Small intestine (tissue), 7 donors: ENCODE measurements around the gene AIP. TPM values are rescaled to one million over a fixed set of nuclear protein-coding genes. Genes with fewer than 3 reads are reported as not detected.
"Not testable (repeated sequence)": the region's sequence is repeated elsewhere in the genome, so short reads cannot be mapped to it uniquely, and the experiment has no call there.

Experiments
- DNase-seq, 2 donors: peaks; one replicate each; pipeline versions ENCODE4 v3.0.0 to v3.0.0-alpha.2; 2013
- FAIRE-seq: peaks from 2 replicates; lab custom pipeline; 2012; peaks lifted over from hg19 to GRCh38; lab: Jason Lieb, UNC
- H3K27ac ChIP-seq, 3 donors: one replicate each; pipeline ENCODE4 v1.5.1; 2013; ENCODE audit warnings: low read length in 2 of 3, mild to moderate bottlenecking in 2 of 3, control low read depth in 1 of 3, inconsistent platforms in 1 of 3, low read depth in 1 of 3, moderate library complexity in 1 of 3
- H3K27me3 ChIP-seq, 3 donors: one replicate each; pipeline ENCODE4 v1.6.1; 2013; ENCODE audit warnings: low read length in 3 of 3, inconsistent platforms in 1 of 3; ENCODE audit not compliant: control insufficient read depth in 3 of 3, insufficient read depth in 3 of 3
- H3K36me3 ChIP-seq, 3 donors: one replicate each; pipeline ENCODE4 v1.6.1; 2013; ENCODE audit warnings: low read length in 3 of 3, inconsistent platforms in 1 of 3, low read depth in 1 of 3, mild to moderate bottlenecking in 1 of 3, moderate library complexity in 1 of 3; ENCODE audit not compliant: control insufficient read depth in 3 of 3, insufficient read depth in 2 of 3
- H3K4me1 ChIP-seq, 3 donors: one replicate each; pipeline ENCODE4 v1.6.1; 2013; ENCODE audit warnings: low read length in 2 of 3, inconsistent platforms in 1 of 3, low read depth in 1 of 3, mild to moderate bottlenecking in 1 of 3, moderate library complexity in 1 of 3; ENCODE audit not compliant: control insufficient read depth in 3 of 3, insufficient read depth in 2 of 3
- H3K4me3 ChIP-seq, 3 donors: one replicate each; pipeline ENCODE4 v1.5.1; 2013; ENCODE audit warnings: low read length in 3 of 3, control low read depth in 1 of 3, inconsistent platforms in 1 of 3, low read depth in 1 of 3, mild to moderate bottlenecking in 1 of 3, moderate library complexity in 1 of 3
- H3K9me3 ChIP-seq, 2 donors: one replicate each; pipeline ENCODE4 v1.6.1; 2013; ENCODE audit warnings: low read depth in 1 of 2, low read length in 1 of 2; ENCODE audit not compliant: control insufficient read depth in 2 of 2, insufficient read depth in 1 of 2
- WGBS, 3 donors: extraction: QIAGEN DNeasy Blood & Tissue Kit; methylation state at CpG; one replicate each; pipeline ENCODE4 v1.1.7; 2013; 5-methylcytosine and 5-hydroxymethylcytosine counted together
- polyA plus RNA-seq, 4 donors: library from polyadenylated mRNA; stranded (reverse) in 3 of 4; unstranded in 1 of 4; fragments of 200-250 nt in 3 of 4; fragments of 120-200 nt in 1 of 4; gene quantifications; one replicate each; pipeline versions ENCODE4 v1.2.1 to v1.2.3, GENCODE V29; 2013
- donor health status: healthy with polysubstance abuse.
- donor health status: control.
- donor health status: control.
- donor health status: Bipolar disorder and iron deficiency.
- donor health status: healthy.

Gene AIP
- polyA plus RNA-seq, 4 donors = 45.7 to 102 (median 79.6) TPM

GRCh38 chr11:67485873-67486361 is 3.1 kb downstream of the AIP start:
- Histone ChIP-seq H3K36me3 (peaks cover 0 to 56% (median 2%) of the 10 kb centered on the region in 3 donors), H3K27ac (peak overlapping the region in 1 of 3 donors; percentile 48), H3K4me1 (peaks cover 2 to 13% (median 2%) of the 10 kb centered on the region in 3 donors)
- WGBS, 3 donors = 62 to 78% (median 63%) methylated on average over 7 of the region's 7 CpGs
- DNase-seq = peak in 1 of 2 donors; percentile 33
- FAIRE-seq, H3K9me3 ChIP-seq, H3K4me3 ChIP-seq, H3K27me3 ChIP-seq: not testable (repeated sequence)

DNA sequence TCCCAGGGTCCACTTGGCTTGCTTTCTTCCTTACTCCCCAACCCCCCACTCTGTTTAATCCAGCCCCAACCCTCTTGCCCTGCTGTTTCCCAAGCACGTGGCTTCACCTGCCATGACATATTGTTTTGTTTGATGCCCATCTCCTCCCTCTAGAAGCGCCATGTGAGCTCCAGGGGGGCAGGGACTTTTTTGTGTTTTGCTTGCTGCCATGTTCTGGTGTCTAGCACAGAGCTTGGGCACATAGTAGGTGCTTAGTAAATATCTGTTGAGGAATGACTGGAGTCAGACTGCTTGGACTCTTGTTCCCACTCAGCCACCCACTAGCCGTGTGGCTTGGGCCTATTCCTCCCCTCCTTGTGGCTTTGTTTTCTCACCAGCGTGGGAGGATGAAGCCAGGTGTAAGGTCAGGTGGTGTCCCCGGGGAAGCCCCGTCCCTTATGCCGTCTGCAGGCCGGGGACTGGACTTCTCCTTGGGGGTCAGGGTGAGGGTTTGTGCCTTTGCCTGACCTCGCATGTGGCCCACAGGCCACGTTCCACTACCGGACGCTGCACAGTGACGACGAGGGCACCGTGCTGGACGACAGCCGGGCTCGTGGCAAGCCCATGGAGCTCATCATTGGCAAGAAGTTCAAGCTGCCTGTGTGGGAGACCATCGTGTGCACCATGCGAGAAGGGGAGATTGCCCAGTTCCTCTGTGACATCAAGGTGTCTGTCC is 3.8 kb downstream of the AIP start:
- Histone ChIP-seq H3K4me3 (no peak overlapping the region), H3K4me1 (peaks cover 2 to 13% (median 2%) of the 10 kb centered on the region in 3 donors), H3K27me3 (no peaks in the 10 kb centered on the region), H3K9me3 (peaks cover 0 to 6% of the 10 kb centered on the region in 2 donors), H3K36me3 (peaks cover 0 to 63% (median 5%) of the 10 kb centered on the region in 3 donors), H3K27ac (peak overlapping the region in 1 of 3 donors; percentile 48)
- FAIRE-seq = no peak
- 73 to 86% (median 74%) methylated on average over 20 of the region's 20 CpGs for WGBS, 3 donors
- no peak for DNase-seq

DNA sequence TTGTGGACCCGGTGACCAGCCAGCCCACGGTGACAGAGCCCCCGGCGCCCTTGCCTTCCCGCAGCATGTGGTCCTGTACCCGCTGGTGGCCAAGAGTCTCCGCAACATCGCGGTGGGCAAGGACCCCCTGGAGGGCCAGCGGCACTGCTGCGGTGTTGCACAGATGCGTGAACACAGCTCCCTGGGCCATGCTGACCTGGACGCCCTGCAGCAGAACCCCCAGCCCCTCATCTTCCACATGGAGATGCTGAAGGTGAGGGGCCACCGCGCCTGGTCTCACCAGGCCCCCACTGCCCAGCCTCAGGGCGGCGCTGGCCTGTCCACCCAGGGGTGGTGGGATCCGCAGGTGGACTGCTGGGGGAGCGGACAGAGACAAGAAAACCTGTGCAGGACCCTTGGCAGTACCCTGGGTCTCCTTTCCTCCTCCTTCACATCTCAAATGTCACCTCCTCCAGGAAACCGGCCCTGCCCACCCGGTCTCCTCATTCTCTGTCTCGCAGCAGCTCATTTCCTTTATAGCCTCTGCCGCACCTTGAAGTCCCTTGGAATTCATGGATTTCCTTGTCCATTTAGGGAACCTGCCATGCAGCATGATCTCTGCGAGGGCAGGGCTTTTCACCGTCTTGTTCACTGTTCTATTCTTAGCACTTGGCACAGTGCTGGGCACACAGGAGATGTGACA is 6.5 kb downstream of the AIP start:
- FAIRE-seq = no peak
- Histone ChIP-seq H3K4me3 (no peak overlapping the region), H3K27ac (no peak overlapping the region), H3K36me3 (peaks cover 3 to 86% (median 26%) of the 10 kb centered on the region in 3 donors), H3K27me3 (no peaks in the 10 kb centered on the region), H3K9me3 (no peaks in the 10 kb centered on the region), H3K4me1 (peaks cover 0 to 2% (median 0%) of the 10 kb centered on the region in 3 donors)
- DNase-seq = no peak
- WGBS, 3 donors = 87 to 88% (median 88%) methylated on average over 25 of the region's 25 CpGs

GRCh38 chr11:67489885-67490726 is 7.3 kb downstream of the AIP start:
- no peak for DNase-seq
- Histone ChIP-seq H3K4me1 (peaks cover 0 to 2% (median 0%) of the 10 kb centered on the region in 3 donors), H3K4me3 (no peak overlapping the region), H3K27ac (no peak overlapping the region), H3K27me3 (no peaks in the 10 kb centered on the region), H3K9me3 (no peaks in the 10 kb centered on the region), H3K36me3 (peaks cover 3 to 87% (median 30%) of the 10 kb centered on the region in 3 donors)
- 88 to 89% (median 89%) methylated on average over 23 of the region's 23 CpGs for WGBS, 3 donors
- no peak for FAIRE-seq

DNA sequence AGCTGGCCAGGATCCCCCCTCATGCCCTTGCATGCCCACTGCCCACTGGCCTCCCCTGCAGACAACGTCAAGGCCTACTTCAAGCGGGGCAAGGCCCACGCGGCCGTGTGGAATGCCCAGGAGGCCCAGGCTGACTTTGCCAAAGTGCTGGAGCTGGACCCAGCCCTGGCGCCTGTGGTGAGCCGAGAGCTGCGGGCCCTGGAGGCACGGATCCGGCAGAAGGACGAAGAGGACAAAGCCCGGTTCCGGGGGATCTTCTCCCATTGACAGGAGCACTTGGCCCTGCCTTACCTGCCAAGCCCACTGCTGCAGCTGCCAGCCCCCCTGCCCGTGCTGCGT is 7.9 kb downstream of the AIP start:
- Histone ChIP-seq H3K27me3 (no peaks in the 10 kb centered on the region), H3K9me3 (no peaks in the 10 kb centered on the region), H3K36me3 (peaks cover 3 to 92% (median 33%) of the 10 kb centered on the region in 3 donors), H3K27ac (no peak overlapping the region), H3K4me1 (peaks cover 0 to 2% (median 0%) of the 10 kb centered on the region in 3 donors), H3K4me3 (no peak overlapping the region)
- no peak for FAIRE-seq
- no peak for DNase-seq
- WGBS, 3 donors = 84 to 89% (median 88%) methylated on average over 11 to 15 of the region's 15 CpGs

DNA sequence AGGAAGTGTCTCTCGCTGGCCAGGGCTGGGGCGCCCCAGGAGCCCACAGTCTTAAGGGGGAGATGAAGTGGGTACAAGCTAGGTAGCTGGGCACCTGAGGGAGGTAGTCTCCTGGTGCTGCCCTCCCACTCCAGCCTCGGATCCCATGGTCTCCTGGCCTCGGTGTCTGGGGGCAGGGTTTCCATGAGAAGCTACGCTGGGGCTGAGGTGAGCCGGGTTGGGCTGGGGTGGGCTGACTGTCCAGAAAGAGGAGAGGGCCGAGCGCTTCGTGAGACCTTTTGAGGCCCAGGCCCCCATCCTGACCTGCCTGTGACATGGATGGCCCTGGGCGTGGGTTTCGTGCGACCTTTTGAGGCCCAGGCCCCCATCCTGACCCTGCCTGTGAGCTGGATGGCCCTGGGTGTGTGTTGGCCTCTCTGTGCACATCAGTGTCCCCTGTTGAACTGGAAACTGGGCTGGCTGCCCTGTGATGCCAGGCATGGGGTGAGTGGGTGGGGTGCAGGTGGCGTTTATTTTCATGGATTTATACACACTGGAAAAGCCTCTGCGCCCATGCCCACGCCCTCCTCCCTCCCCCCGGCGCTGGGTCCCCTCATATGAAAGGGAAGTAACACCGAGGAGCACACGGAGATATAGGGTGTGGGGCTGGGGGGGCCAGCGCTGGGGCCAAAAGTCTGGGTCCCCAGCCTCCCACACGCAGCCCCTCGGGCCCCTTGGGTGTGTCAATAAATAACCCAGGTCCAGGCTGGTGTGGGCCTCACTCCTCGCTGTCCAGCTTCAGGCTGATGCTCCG is 8.6 kb downstream of the AIP start:
- no peaks in the 10 kb centered on the region for H3K9me3 ChIP-seq
- H3K4me3 ChIP-seq = no peak overlapping the region
- WGBS, 3 donors = 80 to 81% (median 81%) methylated on average over 22 to 24 of the region's 24 CpGs
- H3K27me3 ChIP-seq = no peaks in the 10 kb centered on the region
- H3K4me1 ChIP-seq = no peaks in the 10 kb centered on the region
- no peak overlapping the region for H3K27ac ChIP-seq
- FAIRE-seq = no peak
- no peak for DNase-seq
- peaks cover 3 to 98% (median 36%) of the 10 kb centered on the region in 3 donors for H3K36me3 ChIP-seq

DNA sequence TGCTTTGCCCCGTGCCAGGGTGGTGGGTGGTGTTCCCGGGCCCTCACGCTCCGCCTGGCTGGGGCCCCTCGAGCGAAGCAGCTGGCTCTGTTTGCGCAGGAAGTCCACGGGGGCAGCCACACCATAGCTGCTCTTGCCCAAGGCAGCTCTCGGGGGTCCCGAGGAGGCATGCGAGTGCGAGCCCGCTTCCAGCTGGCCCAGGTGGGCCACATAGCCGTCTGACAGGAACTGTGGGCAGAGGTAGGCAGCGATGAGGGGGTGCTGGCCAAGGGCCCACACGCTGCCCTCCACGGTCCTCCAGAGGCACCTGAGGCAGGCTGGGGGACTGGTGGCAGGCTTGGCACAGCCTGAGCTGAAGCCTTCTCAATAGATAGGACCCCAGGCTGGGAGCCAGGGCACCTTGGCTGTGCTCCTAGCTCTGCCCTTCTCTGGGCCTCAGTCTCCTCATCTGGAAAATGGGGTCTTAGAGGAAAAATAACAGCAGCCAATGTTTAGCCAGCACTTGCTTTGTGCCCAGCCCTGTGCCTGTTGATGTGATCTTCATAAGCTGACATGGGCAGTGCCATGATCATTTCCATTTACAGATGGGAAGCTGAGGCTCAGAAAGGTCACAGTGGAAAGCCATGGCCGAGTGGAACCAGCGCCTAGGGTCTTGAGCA is 9.4 kb downstream of the AIP start:
- FAIRE-seq = no peak
- 87 to 93% (median 91%) methylated on average over 17 to 19 of the region's 19 CpGs for WGBS, 3 donors
- H3K27me3 ChIP-seq = no peaks in the 10 kb centered on the region
- H3K4me1 ChIP-seq = no peaks in the 10 kb centered on the region
- H3K27ac ChIP-seq = no peak overlapping the region
- no peak for DNase-seq
- H3K36me3 ChIP-seq = peaks cover 3 to 98% (median 36%) of the 10 kb centered on the region in 3 donors
- no peaks in the 10 kb centered on the region for H3K9me3 ChIP-seq
- H3K4me3 ChIP-seq = no peak overlapping the region
